Measurements from ENCODE around the gene SLC15A1.
"Not testable (repeated sequence)": the region's sequence is repeated elsewhere in the genome, so short reads cannot be mapped to it uniquely, and the experiment has no call there.

SLC15A1 gene

GRCh38 chr13:98652276-98652675 is 100.2 kb downstream of the SLC15A1 start:
- no peak for FAIRE-seq

- FAIRE-seq, result no peak
Observed at GRCh38 chr13:98651744-98652143, 100.7 kb downstream of the SLC15A1 start.

- no peak for FAIRE-seq
Observed at GRCh38 chr13:98650396-98651107, 101.9 kb downstream of the SLC15A1 start.

GRCh38 chr13:98649861-98650260 is 102.6 kb downstream of the SLC15A1 start:
- FAIRE-seq, result no peak

GRCh38 chr13:98648686-98649085 is 103.8 kb downstream of the SLC15A1 start:
- no peak for FAIRE-seq

GRCh38 chr13:98648141-98648540 is 104.3 kb downstream of the SLC15A1 start:
- FAIRE-seq, result no peak

- FAIRE-seq, result no peak
Observed at GRCh38 chr13:98647121-98647520, 105.4 kb downstream of the SLC15A1 start.

- no peak for FAIRE-seq
Observed at GRCh38 chr13:98643479-98643878, 109.0 kb downstream of the SLC15A1 start.

GRCh38 chr13:98641075-98641474 is 111.4 kb downstream of the SLC15A1 start:
- no peak for FAIRE-seq

GRCh38 chr13:98639785-98640184 is 112.7 kb downstream of the SLC15A1 start:
- not testable (repeated sequence) for FAIRE-seq

GRCh38 chr13:98638352-98638751 is 114.1 kb downstream of the SLC15A1 start:
- not testable (repeated sequence) for FAIRE-seq
